Measurements from ENCODE around the gene ERBB2.
A peak's percentile ranks its signal among the peaks of the same experiment; 100 is the strongest.

ERBB2 gene

GRCh38 chr17:39699818-39700147 is at the start of gene ERBB2:
Gene ERBB2, plus strand, starts transcription at chr17:39700064. Its CDS starts 175 bp downstream, at chr17:39700239.
- DNase-seq (ENCODE audit: low spot score) = peak; percentile 82

- no peak for DNase-seq (ENCODE audit: low spot score)
Observed at GRCh38 chr17:39650121-39650579, 49.7 kb upstream of the ERBB2 start.

- DNase-seq (ENCODE audit: low spot score) = no peak
Observed at GRCh38 chr17:39651923-39652586, 47.8 kb upstream of the ERBB2 start.

- peak; percentile 73 for DNase-seq (ENCODE audit: low spot score)
Observed at GRCh38 chr17:39652587-39653315, 47.1 kb upstream of the ERBB2 start.

- no peak for DNase-seq (ENCODE audit: low spot score)
Observed at GRCh38 chr17:39653316-39653661, 46.6 kb upstream of the ERBB2 start.

- peak; percentile 92 for DNase-seq (ENCODE audit: low spot score)
Observed at GRCh38 chr17:39653662-39654331, 46.1 kb upstream of the ERBB2 start.

GRCh38 chr17:39655105-39655504 is 44.8 kb upstream of the ERBB2 start:
- no peak for DNase-seq (ENCODE audit: low spot score)

GRCh38 chr17:39658346-39658745 is 41.5 kb upstream of the ERBB2 start:
- no peak for DNase-seq (ENCODE audit: low spot score)

- DNase-seq (ENCODE audit: low spot score) = no peak
Observed at GRCh38 chr17:39658760-39659159, 41.1 kb upstream of the ERBB2 start.

GRCh38 chr17:39659279-39660010 is 40.4 kb upstream of the ERBB2 start:
- no peak for DNase-seq (ENCODE audit: low spot score)

- no peak for DNase-seq (ENCODE audit: low spot score)
Observed at GRCh38 chr17:39660011-39660360, 39.9 kb upstream of the ERBB2 start.

- no peak for DNase-seq (ENCODE audit: low spot score)
Observed at GRCh38 chr17:39660397-39661385, 39.2 kb upstream of the ERBB2 start.

- no peak for DNase-seq (ENCODE audit: low spot score)
Observed at GRCh38 chr17:39661744-39662541, 37.9 kb upstream of the ERBB2 start.

- peak; percentile 54 for DNase-seq (ENCODE audit: low spot score)
Observed at GRCh38 chr17:39662551-39663339, 37.1 kb upstream of the ERBB2 start.

- peak; percentile 62 for DNase-seq (ENCODE audit: low spot score)
Observed at GRCh38 chr17:39663340-39663687, 36.5 kb upstream of the ERBB2 start.

GRCh38 chr17:39663688-39664580 is 35.9 kb upstream of the ERBB2 start:
- DNase-seq (ENCODE audit: low spot score) = peak; percentile 89

- no peak for DNase-seq (ENCODE audit: low spot score)
Observed at GRCh38 chr17:39664581-39665561, 35.0 kb upstream of the ERBB2 start, which contains the start of gene TCAP. Gene TCAP, plus strand, starts transcription at chr17:39665349. Its CDS starts 11 bp downstream, at chr17:39665360.
